Measurements from ENCODE around the gene PKD2.

DNA sequence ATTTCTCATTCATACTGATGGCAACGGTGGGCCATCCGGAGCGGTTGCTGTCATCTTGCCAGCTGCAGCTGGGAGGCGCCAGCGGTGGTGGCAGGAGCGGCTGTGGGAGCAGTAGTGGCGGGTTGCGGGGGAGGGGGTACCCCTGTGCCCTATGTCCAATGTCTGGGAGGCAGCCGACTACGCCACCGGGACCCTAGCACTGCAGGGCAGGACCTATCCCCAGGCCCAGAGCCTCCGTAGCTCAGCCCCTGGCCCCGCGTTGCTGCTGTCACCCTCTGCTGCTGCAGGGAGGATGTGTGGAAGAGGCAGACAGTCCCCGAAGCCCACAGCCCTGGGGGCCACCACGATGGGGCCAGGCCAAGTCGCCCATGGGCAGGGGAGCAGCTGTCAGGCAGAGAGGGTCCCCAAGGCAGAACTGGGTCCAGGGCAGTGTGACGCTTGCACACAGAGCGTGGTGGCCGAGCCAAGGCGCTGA, 41.9 kb upstream of the PKD2 start:
- TF ChIP-seq NFRKB (IDR thresholded peaks at IDR 0.05) (no peak), SP1 (IDR thresholded peaks at IDR 0.05) (no peak), SUZ12 (IDR thresholded peaks at IDR 0.05) (no peak), LEF1 (IDR thresholded peaks at IDR 0.05; ENCODE audit: borderline replicate concordance) (no peak), ARNT (IDR thresholded peaks at IDR 0.05) (no peak), ZNF384 (IDR thresholded peaks at IDR 0.05) (no peak), TARDBP (IDR thresholded peaks at IDR 0.05) (no peak), FOXK2 (IDR thresholded peaks at IDR 0.05) (no peak), BHLHE40 (IDR thresholded peaks at IDR 0.05; ENCODE audit: borderline replicate concordance) (no peak), FOXA1 (IDR thresholded peaks at IDR 0.05) (no peak), PKNOX1 (IDR thresholded peaks at IDR 0.05) (no peak)
